ENCODE measurements around the gene PKHD1. TPM values are rescaled to one million over a fixed set of nuclear protein-coding genes. Genes with fewer than 3 reads are reported as not detected.

Gene PKHD1
- polyA plus RNA-seq, 1 of the 3 experiments (the other 2 are of a cell fraction): not detected

- no peaks in the 10 kb centered on the region for H3K9me3 ChIP-seq
- no peaks in the 10 kb centered on the region for H3F3A ChIP-seq (replicated peaks; ENCODE audit: insufficient read depth)
- no peaks in the 10 kb centered on the region for H4K20me1 ChIP-seq (ENCODE audit: insufficient read depth)
- H3K27ac ChIP-seq (ENCODE audit: low read depth in 2 of 2, low read length in 1 of 2): peak overlapping the region in 1 of 2 experiments; percentile 88; a peak in 2 of 4 replicates
- H3K9ac ChIP-seq: no peak overlapping the region
- no peaks in the 10 kb centered on the region for H3K79me2 ChIP-seq (ENCODE audit: insufficient read depth)
- ChIA-PET CTCF (interaction anchor here (1.1 to 2.7 kb wide), 6 partner anchors 47 to 454 kb away, joined by 3 to 13 read pairs (median 6); no protein-coding TSS in a partner anchor), POLR2A (interaction anchor here (1.1 to 2.6 kb wide), 2 partner anchors 16 to 751 kb away, joined by 3 to 12 read pairs; no protein-coding TSS in a partner anchor)
- no peak overlapping the region for H2AFZ ChIP-seq (ENCODE audit: low read depth)
- peaks cover 0 to 16% of the 10 kb centered on the region in 2 experiments; a peak in 2 of 4 replicates for H3K4me1 ChIP-seq (ENCODE audit: control insufficient read depth in 1 of 2, insufficient read depth in 2 of 2, low read depth in 1 of 2, low read length in 1 of 2)
- no peaks in the 10 kb centered on the region; the same call in 1 of the 2 replicates for H3K27me3 ChIP-seq (ENCODE audit: insufficient read depth)
- WGBS (ENCODE audit: low lambda C conversion rate): 32% methylated on average over 2 of the region's 2 CpGs
- DNase-seq: no peak
- H3K4me2 ChIP-seq: no peak overlapping the region
- H3K9me2 ChIP-seq: no peaks in the 10 kb centered on the region
- no peaks in the 10 kb centered on the region for H3K36me3 ChIP-seq (replicated peaks in 1 of 2; ENCODE audit: control insufficient read depth in 1 of 2, insufficient read depth in 2 of 2, low read length in 1 of 2)
- TF ChIP-seq CTCF (IDR thresholded peaks at IDR 0.05) (no peak), GATA2 (CRISPR knock-in tag; IDR thresholded peaks at IDR 0.05) (no peak), MEF2A (IDR thresholded peaks at IDR 0.05; ENCODE audit: borderline replicate concordance, low read depth) (no peak), TEAD4 (IDR thresholded peaks at IDR 0.05; ENCODE audit: borderline replicate concordance, insufficient read depth) (no peak), FOSL2 (IDR thresholded peaks at IDR 0.05; ENCODE audit: borderline replicate concordance, low read depth) (no peak), TCF12 (IDR thresholded peaks at IDR 0.05) (no peak), TAF1 (IDR thresholded peaks at IDR 0.05; ENCODE audit: borderline replicate concordance, low read depth, low read length) (no peak)
- H3K4me3 ChIP-seq (ENCODE audit: low read depth in 2 of 2, low read length in 1 of 2): no peak overlapping the region
Observed at GRCh38 chr6:51568771-51569170, 518.6 kb downstream of the PKHD1 start.

- H3K4me3 ChIP-seq (ENCODE audit: low read depth in 2 of 2, low read length in 1 of 2): no peak overlapping the region
- peaks cover 0 to 12% of the 10 kb centered on the region in 2 experiments; a peak in 2 of 4 replicates for H3K4me1 ChIP-seq (ENCODE audit: control insufficient read depth in 1 of 2, insufficient read depth in 2 of 2, low read depth in 1 of 2, low read length in 1 of 2)
- no peaks in the 10 kb centered on the region for H3F3A ChIP-seq (replicated peaks; ENCODE audit: insufficient read depth)
- H3K9me2 ChIP-seq: no peaks in the 10 kb centered on the region
- H2AFZ ChIP-seq (ENCODE audit: low read depth): no peak overlapping the region
- no peaks in the 10 kb centered on the region; the same call in 1 of the 2 replicates for H3K27me3 ChIP-seq (ENCODE audit: insufficient read depth)
- no peak overlapping the region for H3K9ac ChIP-seq
- no peak for DNase-seq
- POLR2A ChIA-PET: no interaction called here
- H4K20me1 ChIP-seq (ENCODE audit: insufficient read depth): no peaks in the 10 kb centered on the region
- CTCF ChIA-PET: interaction anchor here (1.2 kb wide), 1 partner anchor 386 kb away, joined by 3 read pairs; no protein-coding TSS in a partner anchor
- H3K27ac ChIP-seq (ENCODE audit: low read depth in 2 of 2, low read length in 1 of 2): no peak overlapping the region
- no peaks in the 10 kb centered on the region for H3K79me2 ChIP-seq (ENCODE audit: insufficient read depth)
- no peaks in the 10 kb centered on the region for H3K9me3 ChIP-seq
- no peaks in the 10 kb centered on the region for H3K36me3 ChIP-seq (replicated peaks in 1 of 2; ENCODE audit: control insufficient read depth in 1 of 2, insufficient read depth in 2 of 2, low read length in 1 of 2)
- H3K4me2 ChIP-seq: no peak overlapping the region
- TF ChIP-seq JUND (IDR thresholded peaks at IDR 0.05) (no peak), USF2 (IDR thresholded peaks at IDR 0.05; ENCODE audit: borderline replicate concordance, low read depth, low read length) (no peak), YY1 (IDR thresholded peaks at IDR 0.05; ENCODE audit: low read depth) (no peak), TCF12 (IDR thresholded peaks at IDR 0.05) (no peak), TEAD4 (IDR thresholded peaks at IDR 0.05; ENCODE audit: borderline replicate concordance, insufficient read depth) (no peak), CHD2 (IDR thresholded peaks at IDR 0.05; ENCODE audit: low read length, partially characterized antibody) (no peak), CTCF (IDR thresholded peaks at IDR 0.05) (no peak), PBX3 (IDR thresholded peaks at IDR 0.05) (no peak), IRF3 (IDR thresholded peaks at IDR 0.05; ENCODE audit: low read depth, low read length) (no peak), RAD21 (IDR thresholded peaks at IDR 0.05; ENCODE audit: low read length) (no peak), REST (IDR thresholded peaks at IDR 0.05; ENCODE audit: low read depth, low read length) (no peak), FOXJ3 (CRISPR knock-in tag; IDR thresholded peaks at IDR 0.05) (no peak)
Observed at GRCh38 chr6:51565472-51565871, 521.9 kb downstream of the PKHD1 start.

Data from SK-N-SH (cell line).